ENCODE measurements around the gene PRKCD. TPM values are rescaled to one million over a fixed set of nuclear protein-coding genes. Genes with fewer than 3 reads are reported as not detected.

The PRKCD gene
- total and polyA plus RNA-seq, 2 of the 4 experiments (the other 2 are of a cell fraction) = 4.3 to 19.0 TPM

GRCh38 chr3:53171827-53172505, 11.0 kb downstream of the PRKCD start:
- CTCF ChIA-PET = no interaction called here
- Histone ChIP-seq H3K18ac (ENCODE audit: low read depth, low read length) (no peak overlapping the region), H3K4me2 (ENCODE audit: low read depth, low read length) (no peak overlapping the region), H2BK120ac (ENCODE audit: low read depth, low read length) (no peak overlapping the region), H4K91ac (ENCODE audit: insufficient read depth, low read depth, low read length) (no peak overlapping the region), H4K8ac (ENCODE audit: low read depth in 2 of 2, low read length in 2 of 2) (no peak overlapping the region), H2AFZ (replicated peaks; ENCODE audit: low read length, poor library complexity) (no peak overlapping the region), H3K23ac (ENCODE audit: low read depth, low read length) (no peak overlapping the region), H2BK5ac (ENCODE audit: low read depth, low read length, poor library complexity, severe bottlenecking) (no peak overlapping the region), H2AK5ac (ENCODE audit: low read depth, low read length) (no peak overlapping the region), H3K56ac (ENCODE audit: extremely low read depth, insufficient read depth, low read length) (no peak overlapping the region), H4K20me1 (ENCODE audit: insufficient read depth, low read length) (peaks cover 14% of the 10 kb centered on the region), H3K4ac (ENCODE audit: low read depth, low read length) (no peak overlapping the region), H3K36me3 (ENCODE audit: control insufficient read depth, insufficient read depth, low read length) (peaks cover 4% of the 10 kb centered on the region), H3K14ac (replicated peaks; ENCODE audit: low read depth, low read length) (no peak overlapping the region), H4K5ac (ENCODE audit: low read depth, low read length) (no peak overlapping the region), H2AK9ac (replicated peaks; ENCODE audit: low read depth, low read length, poor library complexity) (no peak overlapping the region), H3K9me3 (ENCODE audit: control insufficient read depth, insufficient read depth, low read length) (no peaks in the 10 kb centered on the region), H2BK15ac (ENCODE audit: low read depth, low read length) (no peak overlapping the region), H3K9ac (ENCODE audit: low read depth, low read length) (no peak overlapping the region), H3K9me1 (ENCODE audit: insufficient read depth, low read length) (peaks cover 13% of the 10 kb centered on the region; the same call in 1 of the 2 replicates), H3K27me3 (ENCODE audit: control insufficient read depth, insufficient read depth, low read length) (no peaks in the 10 kb centered on the region), H3K27ac (ENCODE audit: insufficient read depth, low read length) (no peak overlapping the region), H3K4me3 (ENCODE audit: insufficient read depth, low read depth, low read length) (no peak overlapping the region), H2BK20ac (ENCODE audit: low read depth, low read length) (no peak overlapping the region), H3K4me1 (ENCODE audit: control insufficient read depth, insufficient read depth, low read length) (0 out of 2 replicates have a peak, but pooled peaks cover 2% of the 10 kb centered on the region), H3K79me1 (ENCODE audit: low read depth in 1 of 2, low read length in 2 of 2) (peaks cover 6 to 72% of the 10 kb centered on the region in 2 experiments; a peak in 3 of 4 replicates)
- WGBS, 2 experiments (ENCODE audit: extremely low coverage in 2 of 2, insufficient read length in 1 of 2) = 90% methylated on average over 3 of the region's 7 CpGs; no CpG with 5 or more reads in 1 of the 2 experiments
- intact Hi-C loops (cut with micrococcal nuclease) (no loop called here), in situ Hi-C loops (cut with MboI; ENCODE audit: low sequenced_read_pairs) (no loop called here), dilution Hi-C loops (cut with HindIII; ENCODE audit: low sequenced_read_pairs, unreplicated experiment) (no loop called here)
- ATAC-seq (ENCODE audit: low read depth) (no peak), DNase-seq (no peak)
- no TSS peak for BruUV-seq (replicated peaks)
- no peak for TF ChIP-seq USF2 (IDR thresholded peaks at IDR 0.05; ENCODE audit: low read depth, low read length)
- TF ChIP-seq CEBPB (IDR thresholded peaks at IDR 0.05; ENCODE audit: low read depth, low read length) = no peak
- POLR2A ChIA-PET (ENCODE audit: unreplicated experiment) = no interaction called here

Data from IMR-90 (cell line).